HTR-8/SVneo (cell line): Measurements from ENCODE around the gene PDE5A.
A peak's percentile ranks its signal among the peaks of the same experiment; 100 is the strongest.

Experiments
- DNase-seq: peaks from one replicate; pipeline ENCODE4 v3.0.0; 2011; ENCODE audit warnings: low spot score, mixed read lengths; ENCODE audit not compliant: insufficient read length
- FAIRE-seq: peaks from 2 replicates; lab custom pipeline; 2011; peaks lifted over from hg19 to GRCh38; lab: Jason Lieb, UNC

The PDE5A gene

DNA sequence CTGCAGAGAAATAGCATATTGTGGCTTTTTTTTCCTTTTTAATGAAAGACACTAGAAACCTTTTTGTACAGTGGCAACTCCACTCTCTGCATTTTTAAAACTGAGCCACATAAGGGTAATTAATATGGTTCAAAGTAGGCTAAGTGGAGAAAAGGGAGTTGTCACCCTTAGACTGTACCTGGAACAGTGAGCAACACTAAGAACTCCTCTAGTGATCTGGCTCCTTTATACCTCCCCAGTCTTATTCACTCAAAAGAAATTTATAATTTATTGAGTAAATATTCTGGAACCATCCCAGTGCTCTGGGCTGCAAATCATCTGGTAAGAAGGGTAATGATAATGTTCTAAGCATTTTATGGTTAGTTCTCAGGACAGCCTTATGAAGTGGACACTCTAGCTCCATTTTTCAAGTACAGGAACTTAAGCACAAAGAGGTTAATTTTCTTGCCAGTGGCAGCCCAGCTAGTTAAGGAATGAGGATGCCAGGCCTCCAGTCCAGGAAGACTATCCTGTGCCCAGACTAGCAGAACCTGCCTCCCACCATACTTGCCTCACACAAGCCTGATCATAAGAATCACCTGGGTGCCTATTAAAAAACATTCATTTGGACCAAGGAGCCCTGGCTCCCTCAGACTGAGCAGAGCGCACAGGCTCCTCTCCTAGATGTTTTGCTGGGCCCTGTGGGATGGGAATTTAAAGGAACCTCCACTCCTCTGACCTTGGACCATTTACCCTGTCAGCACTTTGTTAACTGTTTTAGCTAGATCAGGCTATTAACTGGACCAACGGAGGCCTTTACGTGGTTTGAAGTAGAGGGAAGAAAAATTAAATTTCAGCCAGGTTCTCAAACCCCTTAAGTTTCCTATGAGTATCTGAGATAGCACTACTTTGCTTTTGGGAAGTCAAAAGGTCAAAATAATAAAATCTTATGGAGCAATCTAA is 102.6 kb downstream of the PDE5A start:
- peak; percentile 26 for FAIRE-seq
- no peak for DNase-seq

DNA sequence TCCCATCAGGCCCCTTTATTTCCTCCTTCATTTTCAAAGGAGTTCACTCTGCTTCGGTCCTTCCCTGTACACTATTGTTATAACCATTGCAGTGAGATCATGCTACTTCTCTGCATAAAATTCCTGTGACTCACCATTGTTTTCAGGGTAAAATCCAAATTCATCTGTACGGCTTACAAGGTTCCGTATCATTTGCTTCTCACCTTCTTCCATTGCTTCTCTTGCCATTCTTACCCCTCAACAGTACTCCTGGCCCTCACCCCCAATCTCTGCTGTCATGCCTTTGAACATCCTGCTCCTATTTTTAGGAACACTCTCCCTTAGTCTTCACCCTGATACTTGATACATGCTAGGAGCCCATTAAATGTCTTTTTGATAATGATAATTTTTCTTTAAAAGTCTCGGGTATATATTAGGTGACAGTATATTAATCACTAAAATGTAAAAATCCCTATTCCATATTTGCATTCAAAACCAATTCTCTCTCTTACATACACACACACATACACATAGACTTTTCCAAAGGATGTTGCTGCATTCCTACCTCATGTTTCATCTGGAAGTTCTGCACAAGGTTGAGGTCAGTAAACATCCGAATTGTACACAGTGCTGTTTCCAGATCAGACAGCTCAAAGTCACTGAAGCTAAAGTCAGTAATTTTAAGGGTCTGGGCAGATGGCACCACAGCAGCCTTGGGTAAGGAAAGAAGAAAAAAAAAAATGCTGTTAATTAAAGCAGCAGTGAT is 103.4 kb downstream of the PDE5A start:
- FAIRE-seq (peak; percentile 59), DNase-seq (peak; percentile 15)

DNA sequence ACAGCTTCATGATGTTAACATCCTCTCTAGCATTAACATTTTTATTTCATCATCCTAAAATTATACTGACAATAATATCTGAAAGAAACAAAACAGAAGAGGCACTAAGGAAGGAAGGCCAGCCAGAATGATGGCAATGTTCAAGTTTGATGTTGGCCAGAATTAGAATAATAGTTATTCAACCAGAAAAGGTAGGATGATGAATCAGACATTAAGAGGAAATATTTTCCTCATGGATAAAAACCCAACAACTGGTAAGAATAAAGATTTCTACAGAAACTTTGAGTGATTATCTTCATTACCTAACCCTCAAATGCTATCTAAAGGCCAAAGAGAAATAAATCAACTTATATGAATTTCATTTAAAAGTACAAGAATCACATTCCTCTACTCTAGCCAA is 105.2 kb downstream of the PDE5A start:
- DNase-seq (no peak), FAIRE-seq (no peak)

DNA sequence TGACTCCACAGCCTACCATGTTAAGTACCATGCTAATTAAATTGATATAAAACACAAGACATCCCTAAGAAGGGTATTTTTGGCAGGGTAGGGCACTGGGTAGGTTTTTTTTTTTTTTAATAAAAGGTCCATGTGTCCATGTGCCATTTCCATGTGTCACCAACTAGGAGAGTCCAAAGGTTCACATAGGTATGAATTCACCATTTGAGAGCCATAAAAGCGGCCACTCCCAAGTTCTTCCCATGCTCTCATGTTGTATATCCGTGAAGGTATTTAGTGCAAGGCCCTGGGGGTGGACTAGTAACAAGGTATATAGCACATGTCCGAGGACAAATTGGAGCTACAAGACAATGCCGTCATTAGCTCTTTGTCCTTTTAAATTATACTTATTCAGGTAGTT is 107.3 kb downstream of the PDE5A start:
- DNase-seq, result no peak
- no peak for FAIRE-seq

DNA sequence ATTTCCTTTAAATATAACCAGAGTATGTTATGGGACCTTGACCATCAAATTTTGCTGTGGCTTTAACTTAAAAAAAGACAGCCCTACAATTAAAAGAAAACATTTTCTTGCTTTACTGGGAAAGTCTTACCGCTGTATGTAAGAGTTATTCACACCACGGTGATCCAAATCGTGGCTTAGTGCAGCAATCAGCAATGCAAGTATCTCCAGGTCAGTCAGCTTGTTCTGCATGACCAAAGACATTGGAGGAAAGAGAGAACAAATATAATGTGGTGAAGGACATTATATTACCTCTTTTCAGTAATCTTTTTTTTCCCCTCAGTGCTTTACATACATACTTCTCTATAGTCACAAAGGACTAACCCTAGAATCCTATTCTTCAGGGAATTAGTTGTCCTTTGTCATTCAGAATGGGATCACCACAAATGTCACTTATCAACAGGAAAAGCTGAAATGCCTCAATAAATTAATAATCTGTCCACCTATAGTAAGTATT is 109.6 kb downstream of the PDE5A start:
- FAIRE-seq, result no peak
- no peak for DNase-seq

DNA sequence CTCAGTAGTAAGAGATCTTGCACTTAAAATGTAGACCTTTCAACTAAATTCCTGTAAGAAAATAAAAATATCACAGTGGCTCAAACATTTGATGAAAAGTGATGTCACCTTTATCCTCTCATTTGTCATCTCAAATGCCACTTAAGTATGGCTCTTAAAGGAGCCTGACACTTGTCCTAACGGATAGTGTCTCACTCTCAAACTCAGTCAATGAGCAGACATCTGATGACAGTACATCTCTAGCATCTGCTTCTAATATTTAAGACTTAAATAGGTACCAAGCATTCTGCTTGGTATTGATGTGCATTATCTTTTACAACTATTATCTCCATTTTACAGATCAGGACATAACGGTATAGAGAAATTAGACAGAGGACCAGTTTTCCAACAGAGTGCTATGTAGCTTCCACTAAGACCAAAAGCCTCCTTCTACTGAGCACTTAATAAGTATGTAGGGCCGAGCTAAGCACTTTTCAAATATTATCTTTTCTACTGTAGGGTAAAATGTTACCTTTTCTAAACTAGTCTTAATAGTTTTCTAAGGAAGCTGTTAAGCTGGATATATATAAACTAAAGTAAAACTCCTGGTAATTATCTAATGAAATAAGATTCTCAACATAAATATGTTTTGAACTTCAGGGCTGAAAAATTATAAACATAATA is 110.2 kb downstream of the PDE5A start:
- FAIRE-seq (no peak), DNase-seq (no peak)

DNA sequence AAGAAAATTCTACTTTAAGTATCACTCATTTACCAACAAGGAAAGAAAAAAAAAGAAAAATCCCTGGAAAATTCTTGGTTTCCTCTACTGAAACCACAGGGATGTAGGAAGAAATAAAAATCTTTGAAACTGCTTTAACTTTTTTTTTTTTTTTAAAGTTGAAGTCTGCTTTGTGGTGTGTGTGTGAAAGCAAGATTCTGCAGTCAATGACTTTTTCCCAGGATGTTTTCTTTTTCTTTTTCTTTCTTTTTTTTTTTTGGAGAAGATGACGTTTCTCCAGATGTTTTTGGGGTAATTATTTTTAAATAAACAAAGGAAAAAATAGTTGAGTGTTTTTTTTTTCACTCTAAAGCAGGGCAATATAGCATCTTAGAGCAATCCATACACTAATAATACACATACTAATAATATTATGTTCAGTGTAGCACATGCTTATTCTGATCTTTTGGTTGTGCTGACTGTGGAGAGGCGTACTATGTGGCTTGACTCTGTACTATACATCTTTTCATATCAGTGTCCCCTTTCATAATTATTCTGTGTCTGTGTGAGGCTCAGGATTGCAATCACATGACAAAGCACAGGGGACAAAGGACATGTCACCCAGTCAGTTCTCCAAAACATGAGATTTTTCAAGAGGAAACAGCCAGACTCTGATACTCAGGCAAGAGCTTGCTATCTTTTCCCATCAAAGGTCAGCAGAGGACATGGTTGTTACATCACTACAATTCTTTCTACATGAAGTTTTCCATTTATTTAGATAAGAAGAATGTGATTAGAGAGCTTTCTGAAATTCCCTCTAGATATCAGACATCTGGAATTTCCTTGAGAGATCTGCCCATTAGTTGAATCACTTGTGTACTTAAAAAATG is 111.0 kb downstream of the PDE5A start:
- no peak for DNase-seq
- FAIRE-seq, result no peak

DNA sequence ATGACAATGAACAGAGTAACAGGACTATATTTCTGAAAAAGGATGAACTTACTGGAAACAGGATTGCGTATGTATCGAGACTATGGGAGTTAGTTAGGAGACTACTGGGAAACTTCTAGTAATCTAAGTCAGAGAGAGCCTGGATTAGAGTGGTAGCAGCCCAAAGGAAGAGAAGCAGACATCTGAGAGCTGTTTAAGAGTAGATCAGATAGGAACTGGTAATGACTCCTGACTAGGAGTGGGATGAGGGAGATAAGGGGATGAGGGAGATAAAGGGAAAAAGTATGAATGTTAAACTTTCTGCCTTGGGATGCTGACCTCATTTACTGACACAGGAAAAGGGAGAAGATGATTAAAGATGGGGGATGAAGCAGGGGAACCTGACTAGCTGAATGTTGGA is 116.2 kb downstream of the PDE5A start:
- no peak for DNase-seq
- FAIRE-seq, result no peak

DNA sequence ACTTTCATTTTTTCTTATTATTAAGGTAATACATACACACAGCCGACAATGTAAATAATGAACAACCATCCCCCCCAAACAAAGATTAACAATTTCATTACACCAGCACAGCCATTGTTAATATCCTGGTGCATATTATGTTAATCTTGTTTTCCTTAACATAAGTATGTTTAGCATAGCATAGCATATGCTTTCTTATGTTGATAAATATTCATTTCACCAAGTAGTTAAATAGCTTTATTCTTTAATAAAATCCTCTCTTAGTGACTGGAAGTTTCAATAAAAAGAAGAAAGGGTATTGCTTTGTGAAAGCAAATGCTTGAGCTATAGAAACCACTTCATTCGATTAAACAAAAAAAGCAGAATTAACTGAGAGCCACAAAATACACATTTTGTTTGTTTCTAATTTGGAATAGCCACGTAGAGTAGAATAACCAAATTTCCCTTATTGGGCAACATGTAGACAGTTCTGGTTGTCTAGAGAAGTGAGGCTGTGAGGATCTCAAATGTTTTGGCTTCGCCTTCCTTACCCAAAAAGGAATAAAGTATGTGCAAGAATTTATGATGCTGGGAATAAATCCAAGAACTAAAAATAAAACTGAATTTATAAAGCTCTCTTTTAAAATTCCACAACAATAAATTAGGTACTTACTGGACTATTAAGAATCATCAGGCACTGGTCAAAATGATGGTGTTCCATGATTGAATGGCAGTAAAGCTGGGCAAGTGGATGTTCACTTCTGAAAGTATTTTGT is 118.0 kb downstream of the PDE5A start:
- FAIRE-seq, result no peak
- DNase-seq, result no peak

DNA sequence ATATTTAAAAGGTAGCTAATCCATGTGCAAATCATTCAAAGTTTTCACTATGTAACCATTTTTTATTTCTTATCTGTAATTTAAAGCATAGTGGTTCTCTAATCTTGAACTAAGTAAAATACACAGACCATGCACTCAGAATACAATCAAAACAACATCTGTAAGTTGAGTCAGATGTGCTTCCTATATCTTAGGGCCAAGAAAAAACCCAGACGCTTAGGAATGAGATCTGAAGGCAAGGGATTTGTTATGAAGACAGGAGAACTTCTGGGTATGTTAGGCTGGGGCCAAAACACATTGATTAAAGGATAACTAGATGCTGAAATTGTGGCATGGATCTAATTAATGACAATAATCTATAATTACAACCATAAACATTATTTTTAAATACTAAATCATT is 120.3 kb downstream of the PDE5A start:
- FAIRE-seq (no peak), DNase-seq (no peak)

DNA sequence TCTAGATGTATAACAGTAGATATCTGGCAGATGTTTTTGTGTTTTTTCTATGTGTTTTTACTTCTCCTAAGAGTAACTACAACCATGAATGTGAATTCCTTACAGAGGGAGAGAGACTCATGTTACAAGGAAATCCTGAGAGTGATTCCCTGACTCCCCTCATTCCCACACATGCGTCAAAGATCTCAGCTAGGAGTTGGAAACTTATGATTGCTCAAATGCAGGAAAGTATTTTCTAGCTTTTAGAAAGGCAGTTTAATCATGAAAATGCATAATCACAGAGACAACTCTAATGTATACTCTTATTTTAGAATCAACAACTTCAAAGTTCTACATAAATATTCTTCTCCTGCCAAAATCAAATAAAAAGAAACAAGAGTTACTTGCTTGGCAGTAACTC is 121.8 kb downstream of the PDE5A start:
- no peak for DNase-seq
- no peak for FAIRE-seq

DNA sequence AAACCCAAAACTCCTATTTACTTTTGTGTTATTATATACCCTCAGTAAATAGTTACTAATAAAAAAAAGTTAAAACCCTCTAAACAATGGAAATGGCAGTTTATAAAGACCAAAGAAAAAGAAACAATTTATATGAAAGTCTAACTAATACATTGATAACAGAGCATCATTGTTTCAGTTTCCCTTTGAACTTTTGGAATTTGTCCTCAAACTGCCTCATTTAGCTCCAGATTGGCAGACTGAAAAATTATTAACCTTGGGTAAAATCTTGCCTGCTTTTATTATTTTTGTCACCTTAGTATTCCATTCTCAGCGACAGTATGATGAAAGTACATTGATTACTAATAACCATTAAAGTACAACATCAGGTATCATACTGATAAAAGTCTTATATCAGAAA is 124.0 kb downstream of the PDE5A start:
- DNase-seq (no peak), FAIRE-seq (no peak)

DNA sequence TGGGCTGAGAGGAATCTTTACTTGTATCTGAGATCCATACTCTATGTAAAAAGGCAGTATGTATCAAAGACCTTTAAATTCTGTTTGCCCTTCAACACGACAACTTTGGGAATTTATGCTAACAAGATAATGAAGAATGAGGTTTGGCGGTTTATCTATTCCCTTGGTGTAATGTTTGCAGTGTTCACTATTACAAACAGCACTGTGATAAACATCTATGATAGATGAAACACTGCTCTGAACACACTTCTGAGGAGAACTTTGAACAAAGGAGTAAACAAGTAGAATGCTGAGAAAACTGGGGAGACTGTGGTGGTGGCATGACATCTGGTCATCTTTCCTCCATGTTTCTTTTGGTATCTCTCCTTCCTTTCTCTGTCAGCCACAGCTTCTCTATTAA is 126.9 kb downstream of the PDE5A start:
- FAIRE-seq, result no peak

DNA sequence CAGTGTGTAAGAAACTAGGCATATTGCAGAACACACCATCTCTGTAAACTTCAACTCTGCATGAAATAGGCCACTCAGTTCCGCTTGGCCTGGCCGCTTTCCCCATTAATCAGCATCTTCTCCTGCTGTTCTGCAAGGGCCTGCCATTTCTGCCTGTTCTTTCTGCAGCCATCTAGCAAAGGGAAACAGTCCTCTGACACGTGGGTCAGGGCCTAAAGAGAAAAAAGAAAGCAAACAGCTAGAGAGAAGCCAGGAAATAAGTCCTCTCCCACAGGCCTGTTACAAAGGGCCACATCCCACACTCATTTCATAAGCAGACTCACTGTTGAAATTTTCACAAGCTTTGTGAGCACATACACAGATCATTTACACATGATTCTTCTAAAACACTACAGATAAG is 130.1 kb downstream of the PDE5A start:
- DNase-seq, result no peak
- no peak for FAIRE-seq

More for the DNA sequence above, 126.9 kb downstream of the PDE5A start:
- DNase-seq, result no peak

DNA sequence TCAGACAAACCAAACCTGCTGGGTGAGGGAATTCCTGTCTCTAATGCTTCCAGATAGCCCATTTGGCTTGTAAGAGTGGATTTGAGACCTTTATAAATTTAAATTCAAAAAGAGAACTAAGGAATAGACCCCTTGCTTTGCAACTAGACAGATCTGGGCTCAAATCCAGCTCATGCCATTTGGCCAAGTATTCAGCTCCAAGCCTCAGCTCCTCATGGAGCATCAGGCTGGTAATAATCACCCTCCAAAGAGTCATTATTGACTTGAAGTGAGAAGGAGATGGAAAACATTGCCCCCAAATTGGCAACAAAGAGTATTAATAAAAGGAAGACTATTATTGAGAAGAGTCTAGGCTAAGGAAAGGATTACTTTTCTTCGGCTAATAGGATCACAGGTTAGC is 134.7 kb downstream of the PDE5A start:
- DNase-seq, result no peak
- no peak for FAIRE-seq

DNA sequence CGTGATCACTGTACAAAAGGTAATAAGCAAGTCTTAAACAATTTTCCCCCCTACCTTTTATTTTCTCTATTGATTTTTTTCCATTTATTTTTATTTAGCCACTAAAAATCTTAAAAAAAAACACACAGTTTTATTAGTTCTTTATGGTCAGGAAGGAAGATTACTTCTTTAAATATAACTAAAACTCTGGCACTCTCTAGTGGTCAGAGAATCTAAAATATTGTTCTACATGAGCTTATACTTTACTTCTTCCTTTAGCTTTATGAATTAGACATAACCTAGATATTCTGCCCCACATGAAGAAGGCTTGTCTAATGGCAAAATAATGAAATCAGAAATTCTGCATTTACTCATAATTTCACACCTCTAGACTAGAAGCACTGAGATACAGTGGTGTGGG is 135.2 kb downstream of the PDE5A start:
- DNase-seq, result no peak
- FAIRE-seq, result no peak

DNA sequence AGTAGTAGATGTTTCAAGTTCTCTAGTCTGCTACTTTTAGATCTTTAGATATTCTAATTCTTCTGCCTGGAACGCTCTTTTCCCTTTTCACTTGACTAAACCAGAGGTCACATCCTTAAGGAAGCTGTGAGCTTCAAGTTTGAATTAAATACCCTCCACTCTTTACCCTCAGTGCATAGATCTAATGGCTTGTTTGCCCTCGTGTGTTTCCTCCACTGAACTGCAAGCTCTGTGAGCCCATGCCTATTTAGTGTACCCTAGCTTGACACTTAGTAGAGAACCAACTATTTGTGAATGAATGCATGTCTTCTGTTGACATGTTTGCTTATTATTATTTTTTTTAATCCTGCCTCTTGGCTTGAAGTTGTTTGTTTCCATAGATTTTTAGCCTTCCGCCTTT is 138.3 kb downstream of the PDE5A start:
- FAIRE-seq, result no peak
- no peak for DNase-seq

DNA sequence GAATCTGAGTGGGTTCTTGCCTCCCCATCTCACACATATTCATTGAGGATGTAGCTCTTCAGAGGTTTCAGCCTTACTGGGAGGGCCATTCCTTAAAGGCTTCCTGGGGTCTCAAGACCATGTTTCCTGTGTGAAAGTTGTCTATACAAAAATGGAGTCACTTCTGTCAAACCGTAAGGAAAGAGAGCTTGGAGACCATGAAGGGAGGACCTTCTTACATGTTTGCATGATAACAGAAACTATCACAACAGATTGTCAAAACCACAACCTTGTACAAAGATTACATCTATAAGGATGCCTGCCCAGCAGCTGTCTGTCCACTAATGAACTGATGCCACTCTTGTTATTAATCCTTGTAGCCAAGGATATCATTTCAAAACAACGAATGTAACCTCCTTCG is 139.3 kb downstream of the PDE5A start:
- FAIRE-seq, result no peak
- DNase-seq, result no peak

DNA sequence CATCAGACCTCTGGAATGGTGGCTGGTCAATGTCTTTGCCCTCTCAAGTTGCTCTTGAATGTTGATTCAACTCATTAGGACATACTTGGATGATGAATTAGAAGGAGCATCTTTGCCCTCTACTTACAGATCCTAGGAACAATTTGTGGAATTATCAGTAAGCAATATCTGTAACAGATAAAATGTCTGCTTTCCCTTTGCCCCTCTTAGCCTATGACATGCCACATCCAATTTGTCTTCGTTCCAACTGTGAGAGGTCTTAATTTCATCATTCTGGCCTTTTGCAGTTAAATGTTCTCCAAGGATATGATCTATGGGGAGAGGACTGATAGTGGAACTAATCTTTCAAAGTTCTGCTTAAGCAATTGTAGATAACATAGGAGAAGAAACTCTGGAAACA is 148.3 kb downstream of the PDE5A start:
- no peak for FAIRE-seq
- no peak for DNase-seq
